ENCODE data around the gene MDC1. TPM values are rescaled to one million over a fixed set of nuclear protein-coding genes. Genes with fewer than 3 reads are reported as not detected.

The MDC1 gene
- total and polyA plus RNA-seq, 2 donors (not counting 3 experiments of a cell fraction or from before 2014, with no cell fraction given), result 16.8 to 42.3 TPM

GRCh38 chr6:30748851-30749540 is 31.9 kb upstream of the MDC1 start:
- no peaks in the 10 kb centered on the region for H4K20me1 ChIP-seq (replicated peaks; ENCODE audit: control insufficient read depth, extremely low read depth, insufficient read depth, low read length)
- peak; percentile 94 for DNase-seq (ENCODE audit: low read depth, low spot score)
- no peaks in the 10 kb centered on the region for H3K9me1 ChIP-seq (replicated peaks; ENCODE audit: control insufficient read depth, extremely low read depth, insufficient read depth, low read length)
- no peak overlapping the region for H2AFZ ChIP-seq (ENCODE audit: low read depth, low read length)
- TF ChIP-seq JUN (IDR thresholded peaks at IDR 0.05; ENCODE audit: borderline replicate concordance, insufficient read depth, insufficient read length, low read depth) (peak; percentile 65), MAX (IDR thresholded peaks at IDR 0.05; ENCODE audit: insufficient read depth, insufficient read length) (no peak), POLR2AphosphoS5 (IDR thresholded peaks at IDR 0.05; ENCODE audit: insufficient read depth, low read depth, low read length) (peak; percentile 98), FOS (IDR thresholded peaks at IDR 0.05; ENCODE audit: borderline replicate concordance, insufficient read depth, low read length) (peak; percentile 92), CTCF (IDR thresholded peaks at IDR 0.05; ENCODE audit: extremely low read depth in 1 of 2, insufficient read depth in 1 of 2, low read depth in 1 of 2, low read length in 2 of 2) (no peak), EZH2 (IDR thresholded peaks at IDR 0.05; ENCODE audit: borderline replicate concordance, low read depth, low read length, severe bottlenecking) (no peak), GATA2 (IDR thresholded peaks at IDR 0.05; ENCODE audit: insufficient read depth, insufficient read length, low read depth, low read length) (peak; percentile 81), MYC (IDR thresholded peaks at IDR 0.05; ENCODE audit: low read depth, low read length) (no peak), POLR2A (IDR thresholded peaks at IDR 0.05; ENCODE audit: low read depth, low read length) (peak; percentile 79)
- peak overlapping the region; percentile 78 for H3K9ac ChIP-seq (replicated peaks; ENCODE audit: extremely low read depth, insufficient read depth, low read length)
- intact Hi-C loops (cut with micrococcal nuclease), result loop anchor here (1.0 to 2.0 kb wide), 3 partner anchors 15 to 52 kb away; no protein-coding TSS in a partner anchor
- H3K36me3 ChIP-seq (ENCODE audit: control insufficient read depth in 2 of 2, extremely low read depth in 1 of 2, insufficient read depth in 2 of 2, low read length in 2 of 2), result no peaks in the 10 kb centered on the region
- FAIRE-seq, result peak; percentile 90
- peak overlapping the region in 1 of 3 experiments; percentile 24 for H3K4me3 ChIP-seq (replicated peaks in 1 of 3; ENCODE audit: insufficient read depth in 1 of 3, low read depth in 1 of 3, low read length in 3 of 3)
- H3K9me3 ChIP-seq (replicated peaks; ENCODE audit: control insufficient read depth, insufficient read depth, low read length), result no peaks in the 10 kb centered on the region
- peaks cover 3% of the 10 kb centered on the region for H3K79me2 ChIP-seq (ENCODE audit: control insufficient read depth, insufficient read depth, low read length)
- BruUV-seq (replicated peaks), result TSS peak; percentile 43
- CTCF ChIA-PET, result interaction anchor here (0.9 to 1.9 kb wide), 4 partner anchors 15 to 71 kb away, joined by 3 to 8 read pairs (median 4); no protein-coding TSS in a partner anchor
- peak overlapping the region; percentile 89 for H3K27ac ChIP-seq (ENCODE audit: insufficient read depth, low read depth, low read length)
- POLR2A ChIA-PET, result interaction anchor here (1.2 kb wide), 2 partner anchors 10 to 78 kb away, joined by 4 to 5 read pairs; no protein-coding TSS in a partner anchor
- dilution Hi-C loops (cut with MboI; ENCODE audit: extremely low pct_ligation_motif_present, low sequenced_read_pairs), result loop anchor here (25.0 kb wide), 1 partner anchor 138 kb away; the partner anchor contains the start of gene DDR1
- no peaks in the 10 kb centered on the region for H3K27me3 ChIP-seq (ENCODE audit: control insufficient read depth in 2 of 2, insufficient read depth in 2 of 2, low read length in 2 of 2)
- peak overlapping the region; percentile 44 for H3K4me2 ChIP-seq (ENCODE audit: insufficient read depth, low read length)
- H3K4me1 ChIP-seq (ENCODE audit: control insufficient read depth, extremely low read depth, insufficient read depth, low read length), result peaks cover 62% of the 10 kb centered on the region

Measured in endothelial cell of umbilical vein (primary cell).